Testis (tissue), 3 donors: ENCODE results near the gene NFKBIZ. TPM values are rescaled to one million over a fixed set of nuclear protein-coding genes. Genes with fewer than 3 reads are reported as not detected.

Experiments used
- polyA plus RNA-seq: library from polyadenylated mRNA; stranded (reverse); fragments of 350-450 nt; fragmentation: Illumina TruSeq; extraction: RNeasy Lipid Tissue Mini Kit (QIAGEN cat#74804); gene quantifications from one replicate; pipeline ENCODE4 v1.2.3, GENCODE V29; 2014; ENCODE audit warnings: low read depth, low replicate concordance; ENCODE audit not compliant: insufficient read depth
- total RNA-seq, 2 donors: library from RNA; depleted of rRNA; stranded (reverse); fragments of >200 nt; gene quantifications; one replicate each; pipeline ENCODE4 v1.2.3, GENCODE V29; 2016

Gene NFKBIZ
- total and polyA plus RNA-seq, 3 donors from 2014 or later = 5.4 to 14.7 (median 6.9) TPM

Other genes starting within 250 kb of the NFKBIZ start
- gene ZBTB11, start 172.4 kb upstream of the NFKBIZ start, total RNA-seq = 10 to 100 TPM; 32.8 to 37.4 TPM
- 14.8 TPM for gene ZBTB11, start 172.4 kb upstream of the NFKBIZ start, polyA plus RNA-seq
- gene RPL24, start 162.8 kb upstream of the NFKBIZ start, total RNA-seq = 100 to 1,000 TPM; 443 to 569 TPM
- gene RPL24, start 162.8 kb upstream of the NFKBIZ start, polyA plus RNA-seq = 682 TPM
- 10 to 100 TPM; 22.1 to 26.5 TPM for gene CEP97, start 124.9 kb upstream of the NFKBIZ start, total RNA-seq
- 19.3 TPM for gene CEP97, start 124.9 kb upstream of the NFKBIZ start, polyA plus RNA-seq
- gene NXPE3, start 70.3 kb upstream of the NFKBIZ start, total RNA-seq = 10 to 100 TPM; 11.7 to 17.0 TPM
- gene NXPE3, start 70.3 kb upstream of the NFKBIZ start, polyA plus RNA-seq = 14.6 TPM